SK-N-SH (cell line): Measurements from ENCODE around the gene ADAMTS19.

ENCODE experiments used
- EP300 ChIP-seq, 2 experiments: IDR thresholded peaks; 2 replicates each; pipeline versions ENCODE4 v1.4.0 to v1.6.1; 2012; ENCODE audit warnings: borderline replicate concordance in 1 of 2, low read depth in 1 of 2, low read length in 1 of 2
- EZH2phosphoT487 ChIP-seq: fragments of 200-600 bp; sonication (generic); IDR thresholded peaks from 2 replicates; pipeline ENCODE4 v1.6.1; 2017; ENCODE audit warnings: low read depth, mixed run types, mild to moderate bottlenecking, antibody characterized with exemption, moderate library complexity, borderline replicate concordance
- RAD21 ChIP-seq: IDR thresholded peaks from 2 replicates; pipeline ENCODE4 v1.6.1; 2012; ENCODE audit warnings: mild to moderate bottlenecking, low read length
- RCOR1 ChIP-seq: fragments of 150-350 bp; IDR thresholded peaks from 2 replicates; pipeline ENCODE4 v1.6.1; 2017; ENCODE audit warnings: antibody characterized with exemption, low read length
- SIN3A ChIP-seq: IDR thresholded peaks from 2 replicates; pipeline ENCODE4 v1.6.1; 2012; ENCODE audit warnings: low read depth, mild to moderate bottlenecking, low read length, moderate library complexity, borderline replicate concordance
- SMC3 ChIP-seq: IDR thresholded peaks from 2 replicates; pipeline ENCODE4 v1.6.1; 2012; ENCODE audit warnings: low read depth, low read length, improper control_type of control experiment
- TCF12 ChIP-seq: IDR thresholded peaks from 2 replicates; pipeline ENCODE4 v1.4.0; 2012
- TEAD4 ChIP-seq: IDR thresholded peaks from 2 replicates; pipeline ENCODE4 v1.4.0; 2012; ENCODE audit warnings: mild to moderate bottlenecking, borderline replicate concordance; ENCODE audit not compliant: insufficient read depth
- YY1 ChIP-seq: IDR thresholded peaks from 2 replicates; pipeline ENCODE4 v1.4.0; 2012; ENCODE audit warnings: low read depth, mild to moderate bottlenecking
- TF ChIP-seq, protein P1 (sequence below): fragments of 200-600 bp; sonication (generic); IDR thresholded peaks from 2 replicates; pipeline ENCODE4 v1.6.1; 2017; ENCODE audit warnings: antibody characterized with exemption, mild to moderate bottlenecking, moderate library complexity
- TF ChIP-seq, protein P2 (sequence below): fragments of 150-350 bp; IDR thresholded peaks from 2 replicates; pipeline ENCODE4 v1.6.1; 2017; ENCODE audit warnings: antibody characterized with exemption, low read length, low read depth, borderline replicate concordance

DNA sequence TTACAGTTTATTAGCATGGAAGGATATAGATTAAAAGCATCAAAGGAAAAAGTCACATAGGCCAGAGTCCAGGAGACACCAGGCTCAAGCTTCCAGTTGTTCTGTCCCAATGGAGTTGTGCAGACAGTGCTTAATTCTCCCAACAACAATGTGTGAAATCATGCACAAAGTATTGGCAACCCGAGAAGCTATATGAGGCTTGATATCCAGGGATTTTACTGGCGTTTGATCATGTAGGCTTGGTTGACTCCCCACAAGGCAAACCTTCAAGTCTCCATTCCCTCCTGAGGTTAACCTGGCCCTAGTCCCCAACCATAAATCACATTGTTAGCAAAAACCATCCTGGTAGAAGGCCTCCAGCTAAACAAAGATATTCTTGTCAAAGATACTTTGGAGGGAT, 141.5 kb downstream of the ADAMTS19 start:
- TF ChIP-seq, protein P1, sequence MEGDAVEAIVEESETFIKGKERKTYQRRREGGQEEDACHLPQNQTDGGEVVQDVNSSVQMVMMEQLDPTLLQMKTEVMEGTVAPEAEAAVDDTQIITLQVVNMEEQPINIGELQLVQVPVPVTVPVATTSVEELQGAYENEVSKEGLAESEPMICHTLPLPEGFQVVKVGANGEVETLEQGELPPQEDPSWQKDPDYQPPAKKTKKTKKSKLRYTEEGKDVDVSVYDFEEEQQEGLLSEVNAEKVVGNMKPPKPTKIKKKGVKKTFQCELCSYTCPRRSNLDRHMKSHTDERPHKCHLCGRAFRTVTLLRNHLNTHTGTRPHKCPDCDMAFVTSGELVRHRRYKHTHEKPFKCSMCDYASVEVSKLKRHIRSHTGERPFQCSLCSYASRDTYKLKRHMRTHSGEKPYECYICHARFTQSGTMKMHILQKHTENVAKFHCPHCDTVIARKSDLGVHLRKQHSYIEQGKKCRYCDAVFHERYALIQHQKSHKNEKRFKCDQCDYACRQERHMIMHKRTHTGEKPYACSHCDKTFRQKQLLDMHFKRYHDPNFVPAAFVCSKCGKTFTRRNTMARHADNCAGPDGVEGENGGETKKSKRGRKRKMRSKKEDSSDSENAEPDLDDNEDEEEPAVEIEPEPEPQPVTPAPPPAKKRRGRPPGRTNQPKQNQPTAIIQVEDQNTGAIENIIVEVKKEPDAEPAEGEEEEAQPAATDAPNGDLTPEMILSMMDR: no peak
- TF ChIP-seq YY1 (no peak), TEAD4 (no peak), RCOR1 (no peak), EP300 (IDR thresholded peaks at IDR 0.05; ENCODE audit: borderline replicate concordance in 1 of 2, low read depth in 1 of 2, low read length in 1 of 2) (no peak), SIN3A (no peak), EZH2phosphoT487 (no peak), SMC3 (no peak), TCF12 (no peak), RAD21 (no peak)
- TF ChIP-seq, protein P2, sequence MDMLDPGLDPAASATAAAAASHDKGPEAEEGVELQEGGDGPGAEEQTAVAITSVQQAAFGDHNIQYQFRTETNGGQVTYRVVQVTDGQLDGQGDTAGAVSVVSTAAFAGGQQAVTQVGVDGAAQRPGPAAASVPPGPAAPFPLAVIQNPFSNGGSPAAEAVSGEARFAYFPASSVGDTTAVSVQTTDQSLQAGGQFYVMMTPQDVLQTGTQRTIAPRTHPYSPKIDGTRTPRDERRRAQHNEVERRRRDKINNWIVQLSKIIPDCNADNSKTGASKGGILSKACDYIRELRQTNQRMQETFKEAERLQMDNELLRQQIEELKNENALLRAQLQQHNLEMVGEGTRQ: no peak
